Heart left ventricle (tissue), 16 donors: Measurements from ENCODE around the gene KRT6B. TPM values are rescaled to one million over a fixed set of nuclear protein-coding genes. Genes with fewer than 3 reads are reported as not detected.

ENCODE experiments used
- ATAC-seq, 4 donors: fragments of 200-7000 bp; cut with Tn5 transposase; one replicate each; pipeline ENCODE4 v1.9.1; 2020 to 2022; ENCODE audit warnings: moderate library complexity in 4 of 4, mild to moderate bottlenecking in 3 of 4, moderate number of reproducible peaks in 1 of 4
- DNase-seq, 5 donors: peaks; one replicate each; pipeline ENCODE4 v3.0.0-alpha.2; 2020
- H3K27ac ChIP-seq, 12 donors: fragments of 200-600 bp; sonication (generic) in 4 of 12; one replicate each; pipeline versions ENCODE4 v1.5.0 to v1.8.0; 2016 to 2022; ENCODE audit warnings: mild to moderate bottlenecking in 2 of 12
- H3K27me3 ChIP-seq, 9 donors: fragments of 200-600 bp; sonication (generic) in 2 of 9; one replicate each; pipeline versions ENCODE4 v1.5.1 to v1.8.0; 2016 to 2022; ENCODE audit warnings: mild to moderate bottlenecking in 3 of 9
- H3K36me3 ChIP-seq, 9 donors: fragments of 200-600 bp; sonication (generic) in 2 of 9; one replicate each; pipeline versions ENCODE4 v1.5.0 to v1.8.0; 2018 to 2022; ENCODE audit warnings: mild to moderate bottlenecking in 2 of 9
- H3K4me1 ChIP-seq, 12 donors: fragments of 200-600 bp; sonication (generic) in 4 of 12; one replicate each; pipeline versions ENCODE4 v1.5.0 to v1.8.0; 2016 to 2022; ENCODE audit warnings: mild to moderate bottlenecking in 3 of 12
- H3K4me3 ChIP-seq, 12 donors: fragments of 200-600 bp; sonication (generic) in 4 of 12; one replicate each; pipeline versions ENCODE4 v1.5.0 to v1.8.0; 2017 to 2022; ENCODE audit warnings: mild to moderate bottlenecking in 9 of 12, moderate library complexity in 4 of 12
- H3K9me3 ChIP-seq, 12 donors: fragments of 200-600 bp; sonication (generic) in 4 of 12; one replicate each; pipeline versions ENCODE4 v1.5.0 to v1.8.0; 2016 to 2022; ENCODE audit warnings: mild to moderate bottlenecking in 1 of 12
- CTCF ChIP-seq, 12 donors: fragments of 200-600 bp; sonication (generic) in 4 of 12; IDR thresholded peaks; one replicate each; pipeline versions ENCODE4 v1.5.0 to v1.8.0; 2018 to 2022; ENCODE audit warnings: antibody characterized with exemption in 12 of 12, mild to moderate bottlenecking in 5 of 12
- POLR2A ChIP-seq, 2 donors: fragments of 450-650 bp; IDR thresholded peaks; one replicate each; pipeline ENCODE4 v1.6.1; 2017; ENCODE audit warnings: antibody characterized with exemption in 2 of 2, mild to moderate bottlenecking in 2 of 2, moderate library complexity in 2 of 2
- WGBS, 4 donors: extraction: QIAGEN DNeasy Blood & Tissue Kit in 2 of 4; methylation state at CpG; one replicate each; pipeline versions ENCODE4 v1.1.5 to v1.1.7; 2013 to 2018; 5-methylcytosine and 5-hydroxymethylcytosine counted together
- intact Hi-C, 10 donors: fragments of 100-400 bp; cut with DNase I; formaldehyde crosslinking; loops; one replicate each; pipeline versions ENCODE4 v1.11.1 to v1.14.2; 2022
- polyA plus RNA-seq, 2 donors: library from polyadenylated mRNA; stranded (reverse); fragments of 200-250 nt; gene quantifications; one replicate each; pipeline ENCODE4 v1.2.3, GENCODE V29; 2013
- total RNA-seq, 9 donors: library from RNA; depleted of rRNA in 2 of 9; stranded (reverse); fragments of >200 nt in 2 of 9; fragmentation: NEBNext Ultra II Directional in 3 of 9; extraction: Animal tissue kit (Norgen Biotek cat#: 25700) in 3 of 9; gene quantifications; one replicate each; pipeline versions ENCODE4 v1.1.0 to v1.2.4, GENCODE V29; 2016 to 2023
- donor health status: ischemic (EF 13 %, LVEDD 7.1; RV severe dilation, severe dysfunction).
- donor health status: healthy with polysubstance abuse.
- donor health status: DM: no; HTN: yes; CAD: no.
- donor health status: DM: no; HTN: no; CAD: no.
- donor health status: ischemic (EF 25% LVEDD 6.9; RV normal size, moderate dysfunction).
- donor health status: ischemic (EF 25% LVEDD 5.7; RV mildly dilated, moderate dysfunction).
- donor health status: healthy.
- donor health status: DM: yes; HTN: yes; CAD: no.
- donor health status: ischemic (EF 35%, LVEDD 5.7; RV mildly dilated, moderate dysfunction).
- donor health status: nonischemic (EF 11% LVEDD 7.7; RV severe dilation, severe dysfunction).
- donor health status: DM: yes; HTN: yes; CAD: no.
- donor health status: PGD.
- donor health status: ischemic (EF 29% LVEDD 5.4; RV normal size, mild dysfunction).
- donor health status: nonischemic (EF 23%, LVEDD 6.1; RV moderate dilation, normal function).

The KRT6B gene
- total and polyA plus RNA-seq, 11 donors: not detected

DNA sequence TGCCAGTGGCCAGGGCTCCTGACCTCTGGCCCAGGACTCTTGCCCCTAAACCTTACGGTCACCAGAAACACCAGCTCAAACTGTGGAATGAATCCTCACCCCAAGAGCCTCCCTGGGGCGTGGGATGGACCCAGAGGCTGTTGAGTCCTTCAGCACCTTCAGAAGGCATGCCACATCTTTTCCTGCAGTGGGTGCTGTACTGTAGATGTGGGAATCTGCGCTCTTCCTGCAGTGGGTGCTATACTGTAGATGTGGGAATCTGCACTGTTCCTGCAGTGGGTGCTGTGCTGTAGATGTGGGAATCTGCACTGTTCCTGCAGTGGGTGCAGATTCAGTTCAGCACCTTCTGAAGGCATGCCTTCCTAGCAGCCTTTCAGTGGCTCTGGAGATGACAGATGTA lies 47.0 kb downstream of the KRT6B start:
- no peak for TF ChIP-seq CTCF (IDR thresholded peaks at IDR 0.05)
- no peak for TF ChIP-seq POLR2A (IDR thresholded peaks at IDR 0.05)
- DNase-seq (no peak), ATAC-seq (no peak)
- Histone ChIP-seq H3K27me3 (peaks cover 0 to 6% (median 0%) of the 10 kb centered on the region in 9 donors), H3K36me3 (no peaks in the 10 kb centered on the region), H3K4me3 (no peak overlapping the region), H3K4me1 (no peaks in the 10 kb centered on the region), H3K9me3 (no peaks in the 10 kb centered on the region), H3K27ac (no peak overlapping the region)
- WGBS, 4 donors: 89 to 100% (median 94%) methylated on average over 2 to 3 of the region's 3 CpGs
- intact Hi-C loops: no loop called here

GRCh38 chr12:52403561-52403960 lies 48.4 kb downstream of the KRT6B start:
- WGBS, 4 donors: 81 to 90% (median 89%) methylated on average over 5 to 9 of the region's 9 CpGs
- Histone ChIP-seq H3K4me3 (no peak overlapping the region), H3K9me3 (no peaks in the 10 kb centered on the region), H3K4me1 (no peaks in the 10 kb centered on the region), H3K27me3 (peaks cover 0 to 11% (median 0%) of the 10 kb centered on the region in 9 donors), H3K36me3 (no peaks in the 10 kb centered on the region), H3K27ac (no peak overlapping the region)
- no peak for ATAC-seq
- no peak for DNase-seq
- TF ChIP-seq CTCF (IDR thresholded peaks at IDR 0.05) (no peak), POLR2A (IDR thresholded peaks at IDR 0.05) (no peak)
- intact Hi-C loops: no loop called here

GRCh38 chr12:52402873-52403540 lies 48.9 kb downstream of the KRT6B start:
- peaks cover 0 to 14% (median 0%) of the 10 kb centered on the region in 9 donors for H3K27me3 ChIP-seq
- TF ChIP-seq POLR2A (IDR thresholded peaks at IDR 0.05) (no peak), CTCF (IDR thresholded peaks at IDR 0.05) (no peak)
- DNase-seq: no peak
- no peak overlapping the region for H3K27ac ChIP-seq
- ATAC-seq: no peak
- no peaks in the 10 kb centered on the region for H3K36me3 ChIP-seq
- intact Hi-C loops: no loop called here
- H3K9me3 ChIP-seq: no peaks in the 10 kb centered on the region
- no peak overlapping the region for H3K4me3 ChIP-seq
- 45 to 56% (median 49%) methylated on average over 2 to 3 of the region's 3 CpGs for WGBS, 4 donors
- no peaks in the 10 kb centered on the region for H3K4me1 ChIP-seq

GRCh38 chr12:52402377-52402776 lies 49.6 kb downstream of the KRT6B start:
- no peak for DNase-seq
- no peak for ATAC-seq
- WGBS, 4 donors: 93 to 98% (median 96%) methylated on average over 2 of the region's 2 CpGs
- no peak for TF ChIP-seq CTCF (IDR thresholded peaks at IDR 0.05)
- TF ChIP-seq POLR2A (IDR thresholded peaks at IDR 0.05): no peak
- Histone ChIP-seq H3K27me3 (peaks cover 0 to 14% (median 0%) of the 10 kb centered on the region in 9 donors), H3K9me3 (no peaks in the 10 kb centered on the region), H3K27ac (no peak overlapping the region), H3K36me3 (no peaks in the 10 kb centered on the region), H3K4me1 (no peaks in the 10 kb centered on the region), H3K4me3 (no peak overlapping the region)
- intact Hi-C loops: no loop called here
